Daoy (cell line): ENCODE measurements around the gene ZNF106. TPM values are rescaled to one million over a fixed set of nuclear protein-coding genes. Genes with fewer than 3 reads are reported as not detected.

Experiments
- DNase-seq: peaks from one replicate; pipeline ENCODE4 v3.0.0-alpha.2; 2015; ENCODE audit warnings: low read depth
- total RNA-seq: library from RNA; depleted of rRNA; stranded (reverse); fragments of >200 nt; shearing (Covaris generic); gene quantifications from 2 replicates; pipeline ENCODE4 v1.2.3, GENCODE V29; 2014; rRNA removed

The ZNF106 gene
- total RNA-seq, 1 experiment from 2014 or later = 26.5 TPM

- DNase-seq = no peak
Observed at GRCh38 chr15:42367041-42367440, 123.9 kb downstream of the ZNF106 start.

DNA sequence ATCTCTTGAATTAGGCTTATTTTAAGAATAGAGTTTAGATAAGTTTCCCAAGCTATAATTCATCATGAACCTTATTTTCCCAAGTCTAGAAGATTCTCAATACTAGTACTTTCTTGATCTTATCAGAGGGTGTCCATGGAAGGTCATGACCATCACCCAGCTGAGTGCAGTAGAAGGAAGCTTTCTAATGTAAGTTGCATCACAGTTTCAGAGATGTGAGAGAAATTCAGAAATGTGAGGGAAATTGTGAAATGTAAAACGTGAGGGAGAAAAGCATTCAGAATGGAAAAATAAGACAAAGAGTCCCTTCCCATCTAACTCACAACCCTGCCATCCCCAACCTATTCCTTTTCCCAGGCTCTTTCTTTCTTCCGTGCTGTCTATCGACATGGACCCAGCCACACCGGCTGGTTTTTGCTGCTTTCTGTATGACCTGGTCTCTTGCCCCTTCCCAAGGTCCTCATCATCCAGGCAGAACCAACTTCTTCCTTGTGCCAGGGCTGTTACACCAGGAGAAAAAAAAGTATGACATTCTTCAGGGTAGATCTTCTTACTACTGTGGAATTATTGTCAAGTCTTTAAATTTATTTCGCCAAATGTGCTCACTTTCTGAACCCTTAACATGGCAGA is 124.9 kb downstream of the ZNF106 start:
- no peak for DNase-seq

DNA sequence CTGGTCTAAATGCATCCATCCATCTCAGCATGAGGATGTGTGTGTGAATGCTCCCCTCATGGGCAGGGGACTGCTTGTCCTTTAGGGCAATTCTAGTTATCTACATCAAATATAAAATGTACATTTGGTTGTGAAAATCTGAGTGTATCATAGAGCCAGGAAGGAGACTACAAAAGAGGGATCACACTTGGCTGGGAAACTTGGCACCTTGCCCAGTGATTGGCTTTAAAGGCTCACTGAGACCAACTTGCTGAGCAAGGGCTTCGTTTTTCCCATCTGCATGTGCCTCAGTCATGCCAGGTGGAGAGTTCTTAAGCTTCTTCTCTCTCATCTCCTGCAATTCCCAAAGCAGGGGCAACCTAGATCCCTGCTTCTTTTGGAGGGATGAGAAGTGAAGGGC is 126.4 kb downstream of the ZNF106 start:
- no peak for DNase-seq

GRCh38 chr15:42363942-42364341 is 127.0 kb downstream of the ZNF106 start:
- no peak for DNase-seq

DNA sequence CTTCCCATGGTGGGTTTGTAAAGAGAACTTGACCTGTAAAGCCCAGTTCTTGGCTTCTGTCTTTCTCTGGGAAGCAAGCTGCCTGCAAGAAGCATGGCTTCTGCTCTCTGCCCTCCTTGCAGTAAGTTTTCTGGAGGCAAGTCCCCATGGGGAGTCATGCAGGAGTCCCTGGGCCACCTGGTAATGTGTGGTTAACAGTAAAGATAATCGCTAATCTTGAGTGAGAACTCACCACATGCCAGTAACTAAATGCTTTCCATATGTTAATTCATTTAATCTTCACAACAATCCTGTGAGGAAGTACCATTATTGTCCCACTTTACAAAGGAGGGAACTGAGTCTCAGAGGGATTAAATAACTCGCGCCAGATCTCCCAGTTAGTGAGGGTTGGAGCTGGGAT is 127.5 kb downstream of the ZNF106 start:
- DNase-seq = no peak

Other genes starting within 250 kb of the ZNF106 start
- gene GANC, start 217.9 kb downstream of the ZNF106 start, total RNA-seq = 4.8 and 5.8 TPM in 2 replicates
- gene TMEM87A, start 217.7 kb downstream of the ZNF106 start, total RNA-seq = 61.5 and 68.6 TPM in 2 replicates
- gene CAPN3, start 131.6 kb downstream of the ZNF106 start, total RNA-seq = 0.06 TPM in 1 of 2 replicates, not detected in the other
- 59.8 and 63.4 TPM in 2 replicates for gene SNAP23, start 4.5 kb upstream of the ZNF106 start, total RNA-seq
- gene LRRC57, start 57.7 kb upstream of the ZNF106 start, total RNA-seq = 12.1 and 13.3 TPM in 2 replicates
- 55.5 and 69.5 TPM in 2 replicates for gene HAUS2, start 57.7 kb upstream of the ZNF106 start, total RNA-seq
- gene STARD9, start 84.5 kb upstream of the ZNF106 start, total RNA-seq = 0.80 and 1.2 TPM in 2 replicates
- 15.3 and 17.7 TPM in 2 replicates for gene CDAN1, start 246.0 kb upstream of the ZNF106 start, total RNA-seq